CD4-positive, alpha-beta T cell treated with Interleukin-1 beta for 1 hour (primary cell): ENCODE results near the gene ACTL10.
"Not testable (repeated sequence)": the region's sequence is repeated elsewhere in the genome, so short reads cannot be mapped to it uniquely, and the experiment has no call there.

Experiments used
- DNase-seq, 2 donors: peaks; one replicate each; pipeline ENCODE4 v3.0.0-alpha.2; 2020 to 2022

The ACTL10 gene

DNA sequence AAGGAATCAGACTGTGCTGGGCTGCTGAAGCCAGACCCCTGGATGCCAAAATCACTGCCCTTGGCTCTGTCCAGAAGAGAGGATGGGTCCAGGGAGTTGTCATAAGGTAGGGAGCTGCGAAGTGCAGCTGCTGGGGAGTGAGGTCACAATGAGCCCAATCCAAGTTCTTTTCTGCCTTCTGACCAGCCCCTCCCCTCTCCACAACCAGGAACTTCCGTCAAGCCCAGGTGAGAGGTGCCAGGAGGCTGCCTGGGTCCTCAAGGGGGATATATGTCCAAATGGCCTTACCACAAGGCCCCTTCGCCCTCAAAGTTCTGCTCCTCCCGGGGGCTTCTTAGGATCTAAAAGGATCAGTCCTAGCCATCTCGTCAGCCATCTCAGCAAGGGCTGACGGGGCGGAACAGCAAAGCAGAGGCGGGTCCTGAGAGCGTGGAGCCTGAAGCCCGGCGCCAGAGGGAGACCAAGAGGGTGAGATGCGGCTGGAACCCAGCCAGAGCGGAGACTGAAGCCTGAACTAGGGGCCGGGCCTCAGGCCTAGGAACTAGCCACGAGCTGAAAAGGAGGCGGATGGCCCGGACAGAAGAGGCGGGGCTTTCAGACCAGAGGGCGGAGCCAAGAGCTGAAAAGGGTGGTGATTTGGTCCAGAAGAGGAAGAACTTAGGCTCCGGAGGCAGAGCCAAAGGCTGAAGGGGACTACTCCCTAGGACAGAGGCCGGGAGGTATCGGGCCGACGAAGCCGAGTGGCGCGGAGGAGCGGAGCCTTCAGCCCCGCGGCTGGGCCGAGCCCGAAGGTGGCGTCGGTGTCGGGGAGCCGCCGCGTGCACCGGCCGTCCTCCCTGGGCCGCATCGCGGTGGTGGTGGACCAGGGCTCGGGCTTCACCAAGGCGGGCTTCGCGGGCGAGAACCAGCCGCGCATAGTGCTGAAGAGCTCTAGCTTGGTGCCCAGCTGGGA, at the start of gene ACTL10:
Gene ACTL10, plus strand, starts transcription at position 651 of the 952 bp plus-strand sequence. CDS start 555 bp downstream, outside the sequence.
- peak; percentile 88 to 92 for DNase-seq

DNA sequence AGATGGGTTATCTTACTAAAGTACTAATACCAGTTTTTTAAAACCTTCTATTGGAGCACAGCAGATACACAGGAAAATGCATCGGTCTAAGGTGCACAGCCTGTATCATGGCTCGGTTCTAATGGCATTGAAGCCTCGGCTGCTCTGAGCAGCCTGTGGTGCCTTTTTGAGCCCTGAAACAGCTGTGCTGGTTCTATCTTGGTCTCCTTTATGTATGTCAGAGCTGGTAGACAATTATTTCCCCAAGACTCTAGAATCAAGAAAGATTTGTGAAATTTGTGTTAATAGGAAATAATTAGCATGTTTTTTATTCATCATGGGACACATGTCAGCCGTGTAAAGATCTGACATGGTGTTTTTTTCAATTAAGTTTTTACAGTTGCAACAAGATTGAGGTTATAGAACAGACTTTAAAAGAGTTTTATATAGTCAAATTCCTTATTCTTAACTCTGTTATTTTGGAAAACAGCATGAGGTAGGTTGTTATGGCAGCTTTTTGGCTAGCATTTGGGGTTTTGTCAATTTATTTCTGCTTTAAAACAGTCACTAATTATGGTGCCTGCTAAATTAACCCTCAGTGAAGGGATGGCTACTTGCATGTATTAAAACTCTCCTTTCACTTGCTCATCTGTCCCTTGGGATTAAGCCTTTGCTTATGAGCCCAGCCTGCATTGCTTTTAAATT, 44.9 kb upstream of the ACTL10 start:
- no peak for DNase-seq

DNA sequence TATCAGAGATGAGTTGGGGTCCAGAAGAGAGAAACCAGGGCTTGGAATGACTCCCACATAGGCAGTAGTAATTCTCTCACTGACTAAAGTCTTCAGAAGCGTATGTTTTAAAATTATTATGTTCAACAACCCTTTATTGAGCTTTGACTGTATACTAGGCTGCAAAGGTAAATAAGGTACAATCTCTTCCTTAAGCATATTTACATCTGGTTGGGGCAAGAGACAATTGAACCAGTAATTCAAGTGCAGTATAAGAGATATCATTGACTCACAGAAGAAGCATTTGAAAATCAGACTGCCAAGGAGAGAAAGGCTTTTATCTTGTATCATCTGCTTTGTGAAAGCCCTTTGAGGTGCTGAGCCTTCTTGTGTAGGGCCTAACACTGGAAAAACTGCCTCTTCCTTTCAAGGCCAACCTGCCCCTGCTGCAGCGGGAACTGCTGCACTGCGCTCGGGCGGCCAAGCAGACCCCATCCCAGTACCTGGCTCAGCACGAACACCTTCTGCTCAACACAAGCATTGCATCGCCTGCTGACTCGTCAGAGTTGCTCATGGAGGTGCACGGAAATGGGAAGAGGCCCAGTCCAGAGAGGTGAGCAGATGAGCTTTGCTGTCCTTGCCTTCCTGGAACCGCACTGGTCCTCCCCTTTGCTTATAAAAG, 43.9 kb upstream of the ACTL10 start:
- DNase-seq = no peak

DNA sequence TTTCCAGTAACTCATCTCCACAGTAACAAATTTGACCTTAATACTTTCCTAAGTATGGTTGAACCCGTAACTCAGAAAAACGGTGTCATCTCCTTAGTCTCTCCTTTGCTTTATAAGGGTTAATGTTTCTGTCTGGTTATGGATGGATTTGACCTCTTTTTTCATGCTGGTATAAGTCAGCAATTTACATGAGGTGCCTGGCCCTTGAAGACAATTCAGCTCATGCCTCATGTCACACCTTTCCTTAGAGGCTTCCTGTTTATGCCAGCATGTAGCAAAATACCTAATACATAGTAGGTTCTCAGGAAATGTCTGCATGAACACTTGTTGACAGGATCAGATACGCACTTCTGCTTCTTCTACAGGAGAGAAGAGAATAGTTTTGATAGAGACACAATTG, 42.3 kb upstream of the ACTL10 start:
- peak in 1 of 2 donors; percentile 29 for DNase-seq

DNA sequence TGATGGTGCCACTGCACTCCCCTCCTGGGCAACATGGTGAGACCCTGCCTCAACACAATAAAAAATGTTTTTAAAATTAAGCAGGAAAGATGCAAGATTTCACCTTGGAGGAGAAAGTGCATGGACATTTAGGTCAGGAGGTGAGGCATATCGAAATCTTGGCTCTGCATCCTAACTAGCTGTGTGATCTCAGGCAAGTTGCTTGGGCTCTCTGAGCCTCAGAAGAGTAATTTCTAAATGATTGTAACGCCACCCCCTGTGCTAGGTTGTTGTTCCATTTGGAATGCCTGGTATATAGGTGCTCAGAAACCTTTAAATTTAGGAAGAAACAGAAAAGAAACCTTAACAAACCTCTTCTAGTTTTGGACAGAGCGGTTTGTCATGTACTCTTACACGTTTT, 40.6 kb upstream of the ACTL10 start:
- DNase-seq = no peak

DNA sequence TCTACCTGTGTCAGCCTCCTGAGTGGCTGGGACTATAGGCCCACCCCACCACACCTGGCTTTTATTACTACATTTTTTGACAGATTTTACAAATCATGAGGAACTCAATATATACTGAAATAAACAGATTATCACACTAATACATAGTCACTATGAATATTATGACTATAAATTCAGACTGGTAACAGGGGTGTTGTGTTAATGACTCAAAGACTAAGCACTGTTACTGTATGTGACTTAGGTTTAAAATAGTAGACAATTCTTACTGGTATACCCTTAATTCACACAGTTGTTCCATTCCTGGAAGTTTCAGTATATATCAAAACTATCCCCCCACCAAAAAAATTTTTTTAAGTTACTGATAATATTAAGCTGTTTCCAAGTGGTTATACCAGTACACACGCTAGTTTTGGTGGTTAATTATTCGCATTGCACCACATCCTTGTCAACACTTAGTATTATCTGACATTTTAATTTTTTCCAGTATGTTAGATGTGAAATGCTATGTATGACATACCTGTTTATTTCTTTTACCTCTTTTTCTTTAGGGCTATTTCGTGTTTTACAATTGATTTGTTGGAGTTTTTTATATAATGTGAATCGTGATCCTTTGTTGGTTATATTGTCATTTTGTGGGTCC, 39.0 kb upstream of the ACTL10 start:
- DNase-seq = no peak

DNA sequence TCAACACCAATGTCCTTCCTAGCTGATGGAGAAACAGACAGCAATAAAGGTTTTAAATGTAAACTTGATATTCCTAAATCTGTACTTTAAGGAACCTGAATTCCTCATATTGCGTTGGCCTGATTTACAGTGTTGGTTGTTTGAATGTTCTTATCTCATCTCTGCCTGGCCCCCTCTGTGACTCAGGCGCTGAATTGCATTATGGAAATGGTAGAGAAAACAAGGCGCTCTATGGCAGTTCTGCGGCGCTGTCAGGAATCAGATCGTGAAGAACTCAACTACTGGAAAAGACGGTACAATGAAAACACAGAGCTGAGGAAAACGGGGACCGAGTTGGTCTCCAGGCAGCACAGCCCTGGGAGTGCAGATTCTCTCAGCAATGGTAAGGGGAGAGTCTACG, 37.2 kb upstream of the ACTL10 start:
- no peak for DNase-seq

DNA sequence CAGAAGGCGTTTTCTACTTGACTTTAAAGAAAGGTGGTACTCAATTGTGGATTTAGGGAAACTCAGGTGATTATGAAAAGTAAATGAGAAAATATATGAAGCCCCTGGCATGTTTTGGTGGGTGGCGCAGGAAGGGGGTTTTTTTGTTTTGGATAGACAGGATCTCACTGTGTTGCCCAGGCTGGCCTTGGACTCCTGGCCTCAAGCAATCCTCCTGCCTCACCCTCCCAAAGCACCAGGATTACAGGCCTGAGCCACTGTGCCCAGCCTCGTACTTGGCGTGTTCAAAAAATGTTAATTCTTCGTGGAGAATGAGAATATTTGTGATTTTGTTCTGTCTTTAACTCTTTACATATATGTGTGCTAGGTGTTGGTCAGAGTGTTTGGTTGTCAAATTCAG, 36.8 kb upstream of the ACTL10 start:
- DNase-seq = no peak

DNA sequence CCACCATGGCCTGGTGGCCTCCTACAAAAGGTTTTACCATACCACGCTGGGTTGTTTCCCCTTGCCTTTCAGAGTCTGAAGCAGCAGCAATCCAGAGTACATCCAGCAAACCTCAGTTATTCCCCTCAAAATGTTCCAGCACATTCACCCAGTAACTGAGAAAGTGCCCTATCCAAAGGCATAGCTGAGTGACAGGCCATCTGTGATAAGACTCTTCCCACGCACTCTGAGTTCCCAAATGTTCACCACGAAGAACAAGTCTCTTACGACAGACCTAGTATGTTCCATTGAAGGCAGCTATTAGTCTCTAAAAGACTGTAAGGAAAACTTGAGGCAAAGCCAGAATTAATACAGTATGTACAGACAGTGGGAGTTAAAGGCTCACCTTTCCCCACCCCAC, 36.2 kb upstream of the ACTL10 start:
- DNase-seq = no peak

DNA sequence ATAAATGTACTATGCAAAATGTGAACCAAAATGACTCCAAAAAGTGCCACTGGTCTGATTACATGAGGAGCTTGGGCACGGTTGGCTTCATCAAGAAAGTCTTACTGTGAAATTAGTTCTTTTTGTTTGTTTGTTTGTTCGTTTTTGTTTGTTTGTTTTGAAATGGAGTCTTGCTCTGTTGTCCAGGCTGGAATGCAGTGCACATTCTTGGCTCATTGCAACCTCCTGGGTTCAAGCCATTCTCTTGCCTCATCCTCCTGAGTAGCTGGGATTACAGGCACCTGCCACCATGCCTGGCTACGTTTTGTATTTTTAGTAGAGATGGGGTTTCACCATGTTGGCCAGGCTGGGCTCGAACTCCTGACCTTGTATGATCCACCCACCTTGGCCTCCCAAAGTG, 34.8 kb upstream of the ACTL10 start:
- DNase-seq = not testable (repeated sequence)

DNA sequence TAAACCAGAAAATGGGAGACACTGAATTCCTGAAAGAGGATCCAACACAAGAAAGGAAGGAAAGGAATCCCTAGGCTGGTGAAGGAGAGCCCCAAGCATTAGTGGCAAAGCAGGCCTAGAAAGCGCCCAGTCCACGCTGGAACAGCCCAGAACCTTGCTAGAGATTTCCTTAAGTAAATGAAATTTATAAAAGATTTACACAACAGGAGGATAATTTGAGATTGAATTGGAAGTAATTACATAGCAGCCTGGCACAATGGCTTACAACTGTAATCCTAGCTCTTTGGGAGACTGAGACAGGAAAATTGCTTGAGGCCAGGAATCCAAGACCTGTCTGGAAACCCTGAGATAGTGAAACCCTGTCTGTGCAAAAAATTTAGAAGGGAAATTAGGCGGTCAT, 31.4 kb upstream of the ACTL10 start:
- DNase-seq = no peak

DNA sequence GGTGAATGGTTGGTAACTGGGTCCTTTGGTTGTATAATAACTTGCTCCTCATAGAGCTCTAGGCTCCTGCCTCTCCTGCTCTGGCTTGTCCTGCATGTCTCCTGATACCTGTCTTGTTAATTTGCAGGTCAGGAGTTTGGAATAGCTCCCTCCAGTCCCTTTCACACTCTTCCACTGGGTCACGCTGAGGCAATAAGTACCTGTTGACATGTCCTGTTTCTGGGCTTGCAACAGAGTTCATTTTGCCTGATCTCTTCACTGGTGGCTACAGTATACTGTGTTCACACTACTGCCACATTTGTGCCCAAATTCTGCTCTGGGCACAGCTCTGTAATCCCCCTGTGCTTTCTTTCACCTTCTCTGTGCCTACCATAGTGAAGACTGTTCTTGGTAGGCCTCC, 30.0 kb upstream of the ACTL10 start:
- no peak for DNase-seq

DNA sequence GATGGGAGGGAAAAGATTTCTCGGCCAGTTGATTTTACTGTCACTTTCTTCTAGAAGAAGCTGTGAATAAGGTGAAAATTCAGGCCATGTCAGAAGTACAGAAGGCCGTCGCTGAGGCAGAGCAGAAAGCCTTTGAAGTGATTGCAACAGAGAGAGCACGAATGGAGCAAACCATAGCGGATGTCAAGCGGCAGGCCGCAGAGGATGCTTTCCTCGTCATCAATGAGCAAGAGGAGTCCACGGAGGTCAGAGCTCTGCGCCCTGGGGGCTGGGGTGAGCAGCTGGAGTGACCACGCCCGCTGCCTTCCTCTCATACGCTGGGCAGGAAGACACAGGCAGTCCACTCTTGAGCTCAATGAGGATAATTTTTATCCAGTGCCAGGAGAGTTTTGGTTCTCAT, 26.5 kb upstream of the ACTL10 start:
- DNase-seq = no peak

DNA sequence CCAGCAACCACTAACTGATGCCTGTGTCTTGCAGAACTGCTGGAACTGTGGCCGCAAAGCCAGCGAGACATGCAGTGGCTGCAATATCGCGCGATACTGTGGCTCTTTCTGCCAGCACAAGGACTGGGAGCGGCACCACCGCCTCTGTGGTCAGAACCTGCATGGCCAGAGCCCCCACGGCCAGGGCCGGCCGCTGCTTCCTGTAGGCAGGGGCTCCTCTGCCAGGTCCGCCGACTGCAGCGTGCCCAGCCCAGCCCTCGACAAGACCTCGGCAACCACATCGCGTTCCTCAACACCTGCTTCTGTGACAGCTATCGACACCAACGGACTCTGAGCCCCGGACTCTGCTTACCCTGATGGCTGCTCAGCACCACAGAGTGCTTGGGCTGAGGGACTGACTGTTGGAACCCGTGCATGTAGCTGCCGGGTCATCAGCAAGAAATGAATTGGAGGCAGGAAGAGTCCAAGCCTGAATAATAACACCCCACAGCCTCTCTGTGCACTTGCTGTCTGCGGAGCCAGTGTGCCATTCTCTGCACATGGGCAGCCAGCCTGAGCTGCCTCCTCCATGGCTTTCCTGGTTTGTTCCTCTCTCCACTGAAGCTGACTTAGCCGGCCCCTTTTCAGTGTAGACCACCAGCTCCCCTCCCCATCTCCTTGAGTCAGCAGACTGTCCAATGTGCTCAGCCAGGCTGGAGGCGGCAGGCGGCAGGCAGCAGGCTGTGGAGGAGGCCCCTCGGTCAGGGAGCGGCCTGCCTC, 22.3 kb upstream of the ACTL10 start:
- DNase-seq = no peak

DNA sequence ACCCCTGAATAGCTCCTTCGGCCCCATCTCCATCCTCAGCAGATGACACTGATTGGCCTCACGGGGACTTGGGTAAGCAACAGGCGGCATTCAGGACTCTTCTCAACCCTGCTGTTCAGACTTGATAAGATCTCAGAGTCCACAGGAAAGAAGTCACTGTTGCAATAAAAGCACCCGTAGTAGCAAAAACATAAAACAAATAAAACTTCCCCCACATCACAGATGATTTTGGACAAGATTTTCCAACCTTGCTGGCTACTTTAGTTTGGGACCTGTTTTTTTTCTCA, 21.7 kb upstream of the ACTL10 start:
- DNase-seq = no peak

DNA sequence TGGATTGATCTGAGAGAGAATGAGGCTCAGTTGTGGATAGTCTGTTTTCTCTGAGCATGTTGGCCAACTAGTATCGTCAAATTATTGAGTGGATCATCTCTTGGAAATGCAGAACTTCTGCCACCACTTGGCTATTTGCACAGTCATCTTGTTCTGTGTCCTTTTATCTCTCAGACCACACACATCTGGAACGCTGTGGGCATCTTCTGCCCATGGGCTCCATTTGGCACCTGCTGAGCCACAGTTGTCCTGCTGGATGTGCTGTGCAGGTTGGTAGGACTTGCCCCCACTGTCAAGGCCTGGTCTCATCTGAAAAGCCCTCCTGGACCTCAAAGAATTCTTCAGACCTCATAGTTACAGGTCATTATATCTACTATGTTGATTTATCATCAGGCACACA, 21.3 kb upstream of the ACTL10 start:
- no peak for DNase-seq

DNA sequence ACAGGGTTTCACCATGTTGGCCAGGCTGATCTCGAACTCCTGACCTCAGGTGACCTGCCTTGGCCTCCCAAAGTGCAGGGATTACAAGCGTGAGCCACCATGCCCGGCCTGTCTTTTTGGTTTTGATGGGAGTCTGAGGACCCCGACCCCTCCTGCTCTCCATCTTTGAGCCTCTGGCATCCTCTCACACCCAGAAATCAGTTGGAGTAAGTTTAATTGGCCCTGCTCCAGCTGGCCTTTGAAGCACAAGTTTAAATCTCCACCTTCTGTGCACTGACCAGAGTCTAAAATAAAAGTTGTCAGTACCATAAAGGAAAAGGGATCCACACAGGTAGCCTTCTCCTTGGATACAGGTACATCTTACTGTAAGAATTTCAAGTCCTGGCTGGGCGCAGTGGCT, 20.6 kb upstream of the ACTL10 start:
- DNase-seq = no peak

DNA sequence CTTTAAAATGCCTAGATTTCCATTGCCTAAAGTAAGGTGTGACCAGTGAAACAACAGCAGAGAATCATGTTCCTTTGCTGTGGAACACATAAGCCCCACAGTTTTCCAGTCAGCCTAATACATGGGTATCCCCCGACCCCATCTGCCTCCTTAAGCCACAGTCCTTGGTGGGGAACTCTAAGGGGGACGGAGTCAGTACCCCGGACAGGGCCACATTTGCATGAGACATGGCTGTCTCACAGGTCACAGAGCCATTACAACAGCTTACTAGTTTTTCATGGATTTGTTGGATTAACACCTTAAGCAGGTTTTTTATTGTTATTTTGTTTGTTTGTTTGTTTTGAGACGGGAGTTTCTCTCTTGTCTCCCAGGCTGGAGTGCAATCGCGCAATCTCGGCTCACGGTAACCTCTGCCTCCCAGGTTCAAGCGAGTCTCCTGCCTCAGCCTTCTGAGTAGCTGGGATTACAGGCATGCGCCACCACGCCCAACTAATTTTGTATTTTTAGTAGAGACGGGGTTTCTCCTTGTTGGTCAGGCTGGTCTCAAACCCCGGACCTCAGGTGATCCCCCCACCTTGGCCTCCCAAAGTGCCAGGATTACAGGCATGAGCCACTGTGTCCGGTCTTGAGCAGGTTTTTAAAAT, 19.7 kb upstream of the ACTL10 start:
- not testable (repeated sequence) for DNase-seq

DNA sequence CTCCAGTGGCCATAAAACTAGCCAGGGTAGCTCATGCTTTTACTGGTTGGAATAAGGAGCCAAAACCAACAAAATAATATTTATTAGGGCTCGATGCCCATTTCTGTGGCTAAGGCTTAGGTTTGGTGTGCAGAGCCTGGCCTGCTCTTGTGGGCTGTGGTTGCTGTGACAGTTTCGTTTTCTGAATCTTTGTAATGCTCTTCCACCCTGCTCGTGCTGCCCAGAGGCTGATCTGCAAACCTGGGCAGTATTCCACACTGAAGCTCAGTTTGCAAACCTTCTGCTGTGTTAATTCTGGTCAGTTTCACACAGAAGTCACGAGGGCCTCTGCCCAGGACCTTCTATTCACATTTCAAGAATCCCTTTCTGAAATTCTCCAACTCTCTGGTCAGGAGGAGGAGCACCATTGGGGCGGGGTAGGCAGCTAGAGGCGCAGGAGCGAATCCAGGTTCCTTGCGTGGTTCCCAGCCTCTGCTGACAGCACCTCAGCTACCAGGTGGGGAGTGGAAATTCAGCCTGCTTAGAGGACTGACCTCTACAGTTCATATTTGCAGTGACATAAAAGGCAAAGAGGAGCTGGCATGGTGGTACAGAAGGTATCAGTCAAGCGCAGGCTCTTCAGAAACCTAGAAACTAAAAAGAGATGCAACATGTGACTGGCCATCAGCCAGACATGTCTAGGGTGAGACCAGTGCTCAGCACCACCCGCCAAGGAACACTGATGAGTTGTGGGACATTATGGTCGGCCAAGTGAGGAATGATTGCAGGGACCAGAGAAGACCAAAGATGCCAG, 18.9 kb upstream of the ACTL10 start:
- DNase-seq = no peak

DNA sequence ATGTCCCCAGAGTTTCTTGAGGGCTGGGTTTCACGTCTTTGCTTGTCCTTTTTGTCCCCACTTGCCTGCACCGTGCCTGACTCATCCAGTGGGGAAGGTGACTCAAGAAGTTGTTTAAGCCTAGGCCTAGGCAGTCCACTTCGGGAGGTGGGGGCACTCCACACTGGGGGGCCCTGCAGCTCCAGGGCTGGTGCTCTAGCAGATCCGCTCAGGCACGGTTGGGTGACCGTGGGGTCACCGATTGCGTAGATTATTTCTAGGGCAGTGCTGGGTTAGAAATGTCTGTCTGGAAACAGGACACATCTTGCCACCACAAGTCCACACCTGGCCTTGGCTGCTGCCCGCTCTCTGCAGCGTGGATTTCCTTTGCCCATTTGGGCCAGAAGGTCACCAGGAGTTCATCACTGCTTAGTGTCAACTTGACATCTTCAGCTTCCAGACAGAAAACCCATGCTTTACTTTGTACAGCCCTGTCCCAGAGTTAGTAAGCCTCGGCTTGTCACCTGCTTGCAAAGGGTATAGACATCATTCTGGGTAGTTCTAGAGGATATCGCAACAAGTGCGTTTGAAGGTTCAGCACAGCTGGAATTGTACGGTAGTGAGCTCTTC, 18.2 kb upstream of the ACTL10 start:
- DNase-seq = no peak

DNA sequence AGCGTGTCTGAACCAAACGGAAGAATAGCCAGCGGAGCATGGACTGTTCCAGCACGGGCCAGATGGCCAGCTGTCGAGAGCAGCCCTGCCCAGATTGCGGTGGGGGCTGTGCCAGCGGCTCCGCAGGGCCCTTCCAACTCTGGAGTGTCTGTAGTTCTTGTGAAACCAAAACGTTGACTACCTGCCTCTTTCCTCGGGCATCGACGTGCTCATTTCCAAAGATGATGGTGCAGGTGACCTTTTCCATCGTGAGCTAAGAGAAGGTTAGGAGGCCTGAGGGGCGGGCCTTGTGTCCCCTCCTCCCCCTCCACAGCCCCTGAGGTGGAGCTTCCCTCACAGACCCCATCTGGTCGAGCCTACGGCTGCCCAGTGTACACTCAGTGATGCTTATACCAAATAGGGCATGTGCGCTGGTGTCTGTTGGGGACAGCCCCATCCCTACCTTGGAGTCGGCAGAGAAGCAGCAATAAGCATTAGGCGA, 17.5 kb upstream of the ACTL10 start:
- no peak for DNase-seq
